Mucosa of descending colon (tissue), 3 donors: ENCODE data around the gene RAP2A. TPM values are rescaled to one million over a fixed set of nuclear protein-coding genes. Genes with fewer than 3 reads are reported as not detected.

Experiments used
- ATAC-seq: fragments of 200-7000 bp; cut with Tn5 transposase; one replicate; pipeline ENCODE4 v1.9.1; 2020; ENCODE audit warnings: mild to moderate bottlenecking, moderate library complexity
- DNase-seq, 3 donors: peaks; one replicate each; pipeline ENCODE4 v3.0.0-alpha.2; 2020
- H3K36me3 ChIP-seq: fragments of 200-600 bp; one replicate; pipeline ENCODE4 v1.8.0; 2021; ENCODE audit warnings: low read depth, mild to moderate bottlenecking
- H3K4me1 ChIP-seq: fragments of 200-600 bp; one replicate; pipeline ENCODE4 v1.8.0; 2021; ENCODE audit warnings: low read depth, mild to moderate bottlenecking
- H3K4me3 ChIP-seq: fragments of 200-600 bp; one replicate; pipeline ENCODE4 v1.8.0; 2021; ENCODE audit warnings: mild to moderate bottlenecking
- H3K9me3 ChIP-seq: fragments of 200-600 bp; one replicate; pipeline ENCODE4 v1.8.0; 2021; ENCODE audit warnings: mild to moderate bottlenecking
- intact Hi-C, 2 donors: fragments of 100-400 bp; cut with DNase I in 1 of 2; cut with micrococcal nuclease in 1 of 2; formaldehyde crosslinking; loops; one replicate each; pipeline versions ENCODE4 v1.11.0 to v1.11.1; 2022; cut with DNase I, micrococcal nuclease
- total RNA-seq, 3 donors: library from RNA; stranded (reverse); fragmentation: NEBNext Ultra II Directional in 2 of 3; extraction: Animal tissue kit (Norgen Biotek cat#: 25700) in 2 of 3; gene quantifications; one replicate each; pipeline versions ENCODE4 v1.2.1 to v1.2.4, GENCODE V29; 2021 to 2023
- TF ChIP-seq, protein P1 (sequence below): fragments of 200-600 bp; IDR thresholded peaks from one replicate; pipeline ENCODE4 v1.8.0; 2022; ENCODE audit warnings: antibody characterized with exemption, mild to moderate bottlenecking
- donor health status: DM: no; HTN: no; CAD: no; lungs with moderate emphysema.
- donor health status: DM: no; HTN: no; CAD: no.
- donor health status: DM: no; HTN: yes; CAD: no.

Gene RAP2A
- total RNA-seq, 3 donors from 2014 or later = 25.5 to 32.5 (median 29.8) TPM

DNA sequence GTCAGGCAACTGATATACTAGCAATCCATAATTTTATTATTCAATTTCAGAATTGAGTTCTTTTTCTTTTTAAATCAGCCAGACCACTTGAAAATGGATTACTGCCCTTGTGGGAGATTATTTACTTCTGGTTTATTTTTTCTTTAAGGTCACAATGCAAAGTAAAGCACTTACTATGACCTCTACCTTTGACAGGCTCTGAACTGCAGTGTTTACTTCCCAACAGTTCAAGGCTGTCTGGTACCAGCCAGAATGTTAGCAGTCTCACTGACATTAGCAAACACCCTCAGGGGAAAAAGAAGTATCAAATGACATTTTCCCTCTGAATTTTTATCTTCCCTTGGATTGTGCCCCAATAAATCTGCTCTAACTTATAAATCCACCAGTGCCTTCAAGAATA lies 57.5 kb downstream of the RAP2A start:
- no peaks in the 10 kb centered on the region for H3K36me3 ChIP-seq
- ATAC-seq (no peak), DNase-seq (no peak)
- no peak overlapping the region for H3K4me3 ChIP-seq
- H3K9me3 ChIP-seq = peaks cover 8% of the 10 kb centered on the region
- TF ChIP-seq, protein P1, sequence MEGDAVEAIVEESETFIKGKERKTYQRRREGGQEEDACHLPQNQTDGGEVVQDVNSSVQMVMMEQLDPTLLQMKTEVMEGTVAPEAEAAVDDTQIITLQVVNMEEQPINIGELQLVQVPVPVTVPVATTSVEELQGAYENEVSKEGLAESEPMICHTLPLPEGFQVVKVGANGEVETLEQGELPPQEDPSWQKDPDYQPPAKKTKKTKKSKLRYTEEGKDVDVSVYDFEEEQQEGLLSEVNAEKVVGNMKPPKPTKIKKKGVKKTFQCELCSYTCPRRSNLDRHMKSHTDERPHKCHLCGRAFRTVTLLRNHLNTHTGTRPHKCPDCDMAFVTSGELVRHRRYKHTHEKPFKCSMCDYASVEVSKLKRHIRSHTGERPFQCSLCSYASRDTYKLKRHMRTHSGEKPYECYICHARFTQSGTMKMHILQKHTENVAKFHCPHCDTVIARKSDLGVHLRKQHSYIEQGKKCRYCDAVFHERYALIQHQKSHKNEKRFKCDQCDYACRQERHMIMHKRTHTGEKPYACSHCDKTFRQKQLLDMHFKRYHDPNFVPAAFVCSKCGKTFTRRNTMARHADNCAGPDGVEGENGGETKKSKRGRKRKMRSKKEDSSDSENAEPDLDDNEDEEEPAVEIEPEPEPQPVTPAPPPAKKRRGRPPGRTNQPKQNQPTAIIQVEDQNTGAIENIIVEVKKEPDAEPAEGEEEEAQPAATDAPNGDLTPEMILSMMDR = no peak
- intact Hi-C loops = no loop called here
- H3K4me1 ChIP-seq = no peaks in the 10 kb centered on the region

DNA sequence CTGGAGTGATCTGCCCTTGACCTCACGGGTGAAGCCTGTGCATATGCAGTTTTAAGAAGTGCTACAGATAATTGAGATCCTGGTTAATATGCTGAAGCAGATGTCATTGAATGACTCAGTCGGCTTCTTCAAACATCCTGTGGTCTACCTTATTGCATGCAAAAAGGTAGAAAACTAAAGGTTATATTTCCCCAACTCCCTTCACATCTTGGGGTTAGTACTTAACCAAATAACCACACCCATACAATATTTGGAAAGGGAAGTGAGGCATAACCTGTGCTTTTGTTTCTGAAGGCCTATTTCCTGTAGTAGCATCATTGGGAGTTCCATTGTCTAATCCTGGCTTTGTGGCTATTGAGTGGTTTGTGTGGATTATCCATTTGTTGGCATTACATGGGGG lies 58.3 kb downstream of the RAP2A start:
- intact Hi-C loops = no loop called here
- H3K36me3 ChIP-seq = no peaks in the 10 kb centered on the region
- TF ChIP-seq, protein P1 = no peak
- H3K9me3 ChIP-seq = peaks cover 8% of the 10 kb centered on the region
- DNase-seq (no peak), ATAC-seq (no peak)
- no peak overlapping the region for H3K4me3 ChIP-seq
- no peaks in the 10 kb centered on the region for H3K4me1 ChIP-seq

DNA sequence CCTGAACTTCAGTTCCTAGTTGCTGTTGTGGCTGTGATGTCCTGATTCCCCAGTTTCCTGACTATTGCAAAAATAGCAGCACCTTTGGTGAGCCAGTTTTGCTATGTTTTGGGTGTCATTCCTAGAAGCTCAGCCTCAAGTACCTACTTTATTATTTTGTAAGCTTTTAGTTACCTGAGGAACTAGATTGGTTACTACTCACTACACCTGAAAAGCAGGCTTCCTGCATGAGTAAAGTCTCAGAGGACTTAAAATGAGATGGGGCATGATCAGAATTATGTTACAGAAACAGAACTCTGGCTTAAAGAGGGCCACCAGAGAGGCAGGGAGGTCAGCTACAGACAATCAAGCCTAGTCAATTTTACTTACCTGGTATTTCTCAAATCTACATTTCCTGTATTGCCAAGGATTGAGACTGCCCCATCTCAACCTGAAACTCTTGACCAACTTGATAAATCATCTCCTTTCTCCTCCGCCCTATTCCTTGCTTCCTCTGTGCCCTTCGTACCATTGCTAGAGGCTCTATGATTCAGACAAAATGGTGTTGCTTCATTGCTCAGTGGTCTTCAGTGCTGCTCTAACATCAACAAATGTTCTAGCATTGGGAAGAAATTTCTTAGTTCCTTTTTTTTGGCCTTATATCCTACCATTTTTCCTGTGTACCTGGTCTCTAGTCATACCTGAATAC lies 58.9 kb downstream of the RAP2A start:
- intact Hi-C loops = no loop called here
- DNase-seq (no peak), ATAC-seq (no peak)
- no peaks in the 10 kb centered on the region for H3K36me3 ChIP-seq
- H3K9me3 ChIP-seq = peaks cover 8% of the 10 kb centered on the region
- no peaks in the 10 kb centered on the region for H3K4me1 ChIP-seq
- TF ChIP-seq, protein P1 = no peak
- no peak overlapping the region for H3K4me3 ChIP-seq

DNA sequence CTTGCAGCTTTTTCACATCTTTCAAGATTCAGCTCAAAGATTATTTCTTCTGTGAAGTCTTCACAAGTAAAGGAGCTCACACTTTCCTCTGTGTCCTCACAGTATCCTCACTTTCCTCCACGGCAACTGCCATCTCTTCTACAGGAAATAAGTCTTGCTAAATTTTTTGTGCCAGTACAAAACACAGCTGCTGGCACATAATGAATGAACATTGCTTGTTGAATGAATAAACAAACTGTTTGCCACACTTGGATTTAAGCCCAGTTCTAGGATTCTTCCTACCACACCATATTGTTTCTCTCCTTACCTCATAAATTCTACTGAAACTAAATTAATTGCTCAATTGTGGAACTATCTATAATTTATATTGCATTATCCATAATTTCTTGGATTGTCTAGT lies 59.5 kb downstream of the RAP2A start:
- H3K4me3 ChIP-seq = no peak overlapping the region
- TF ChIP-seq, protein P1 = no peak
- peaks cover 8% of the 10 kb centered on the region for H3K9me3 ChIP-seq
- no peaks in the 10 kb centered on the region for H3K36me3 ChIP-seq
- intact Hi-C loops = no loop called here
- no peak for DNase-seq
- no peaks in the 10 kb centered on the region for H3K4me1 ChIP-seq
- ATAC-seq = no peak

DNA sequence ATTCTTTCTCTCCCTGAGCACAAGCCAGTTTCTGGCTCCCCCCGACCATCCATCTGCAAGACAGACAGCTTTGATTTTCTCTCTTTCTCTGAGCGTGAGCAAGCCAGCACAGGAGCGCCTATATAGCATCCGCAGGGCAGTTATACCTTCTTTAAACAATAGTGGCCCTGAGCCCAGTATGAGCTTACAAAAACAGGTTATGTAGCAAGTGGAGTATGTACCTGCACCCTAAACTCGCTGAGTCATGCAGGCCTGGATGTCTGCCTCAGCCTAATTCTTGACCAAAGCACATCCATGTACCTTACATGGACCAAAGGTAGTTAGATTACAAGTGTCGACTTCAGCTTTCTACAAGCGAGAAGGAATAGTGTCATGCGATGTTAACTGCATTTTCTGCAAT lies 61.7 kb downstream of the RAP2A start:
- no peak for ATAC-seq
- intact Hi-C loops = no loop called here
- Histone ChIP-seq H3K4me1 (no peaks in the 10 kb centered on the region), H3K4me3 (no peak overlapping the region), H3K36me3 (no peaks in the 10 kb centered on the region), H3K9me3 (peaks cover 8% of the 10 kb centered on the region)
- DNase-seq = no peak
- TF ChIP-seq, protein P1 = no peak

DNA sequence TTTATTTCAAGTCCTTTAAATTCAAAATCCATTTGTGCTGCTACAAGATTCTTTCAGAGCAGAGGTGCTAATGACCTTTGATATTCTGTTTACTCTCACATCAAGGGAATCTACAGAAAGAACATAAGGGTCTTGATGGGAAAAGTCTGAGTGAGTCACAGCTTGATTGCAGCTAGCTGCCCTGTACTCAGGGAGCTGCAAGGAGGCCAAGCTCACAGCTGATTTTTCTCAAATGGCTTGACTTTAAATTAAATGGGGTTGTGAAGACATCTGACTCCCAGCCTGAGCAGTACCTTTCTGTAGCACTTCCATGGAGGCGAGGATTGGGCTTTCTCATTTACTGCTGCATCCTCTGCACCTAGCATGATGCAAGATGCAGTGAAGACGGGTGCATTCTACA lies 62.5 kb downstream of the RAP2A start:
- Histone ChIP-seq H3K36me3 (no peaks in the 10 kb centered on the region), H3K4me3 (no peak overlapping the region), H3K9me3 (no peaks in the 10 kb centered on the region), H3K4me1 (no peaks in the 10 kb centered on the region)
- intact Hi-C loops = no loop called here
- ATAC-seq (no peak), DNase-seq (no peak)
- TF ChIP-seq, protein P1 = no peak
